ENCODE measurements around the gene NUDT13. TPM values are rescaled to one million over a fixed set of nuclear protein-coding genes. Genes with fewer than 3 reads are reported as not detected.

Gene NUDT13
- polyA plus RNA-seq, 1 donor from 2014 or later, result 1.8 TPM

- Histone ChIP-seq H3K79me2 (replicated peaks; ENCODE audit: insufficient read depth, low read length) (no peaks in the 10 kb centered on the region), H2AFZ (ENCODE audit: low read depth, low read length) (no peak overlapping the region), H3K9me2 (ENCODE audit: insufficient read depth, low read length) (no peaks in the 10 kb centered on the region), H3F3A (ENCODE audit: insufficient read depth, low read length, poor library complexity, severe bottlenecking) (no peaks in the 10 kb centered on the region), H3K4me3 (ENCODE audit: low read length) (no peak overlapping the region), H3K27me3 (ENCODE audit: insufficient read depth, low read depth, low read length) (no peaks in the 10 kb centered on the region), H3K9ac (ENCODE audit: low read length) (no peak overlapping the region), H3K4me2 (ENCODE audit: low read length) (no peak overlapping the region), H3K9me3 (ENCODE audit: low read length) (no peaks in the 10 kb centered on the region), H4K20me1 (ENCODE audit: insufficient read depth) (no peaks in the 10 kb centered on the region), H3K27ac (ENCODE audit: low read length) (no peak overlapping the region), H3K36me3 (ENCODE audit: insufficient read depth, low read length) (peaks cover 5% of the 10 kb centered on the region)
- TF ChIP-seq REST (IDR thresholded peaks at IDR 0.05; ENCODE audit: borderline replicate concordance), result no peak
Observed at GRCh38 chr10:73073627-73074026, 36.6 kb upstream of the NUDT13 start.

GRCh38 chr10:73075829-73076228 lies 34.4 kb upstream of the NUDT13 start:
- no peaks in the 10 kb centered on the region for H4K20me1 ChIP-seq (ENCODE audit: insufficient read depth)
- H3K9ac ChIP-seq (ENCODE audit: low read length), result no peak overlapping the region
- H3F3A ChIP-seq (ENCODE audit: insufficient read depth, low read length, poor library complexity, severe bottlenecking), result no peaks in the 10 kb centered on the region
- H2AFZ ChIP-seq (ENCODE audit: low read depth, low read length), result no peak overlapping the region
- H3K9me3 ChIP-seq (ENCODE audit: low read length), result no peaks in the 10 kb centered on the region
- no peaks in the 10 kb centered on the region for H3K27me3 ChIP-seq (ENCODE audit: insufficient read depth, low read depth, low read length)
- H3K27ac ChIP-seq (ENCODE audit: low read length), result no peak overlapping the region
- TF ChIP-seq POLR2AphosphoS5 (IDR thresholded peaks at IDR 0.05), result no peak
- no peak for TF ChIP-seq EP300 (conservative IDR thresholded peaks at IDR 0.05; ENCODE audit: poor library complexity, severe bottlenecking)
- no peak for TF ChIP-seq MXI1 (conservative IDR thresholded peaks at IDR 0.05; ENCODE audit: poor library complexity, severe bottlenecking)
- TF ChIP-seq CTCF (IDR thresholded peaks at IDR 0.05; ENCODE audit: poor library complexity, severe bottlenecking), result no peak
- no peak for TF ChIP-seq SMC3 (conservative IDR thresholded peaks at IDR 0.05; ENCODE audit: poor library complexity)
- no peak for TF ChIP-seq TAF1 (IDR thresholded peaks at IDR 0.05; ENCODE audit: low read depth)
- no peak for TF ChIP-seq REST (IDR thresholded peaks at IDR 0.05; ENCODE audit: borderline replicate concordance)
- no peak for TF ChIP-seq RAD21 (conservative IDR thresholded peaks at IDR 0.05)
- TF ChIP-seq EZH2 (IDR thresholded peaks at IDR 0.05; ENCODE audit: borderline replicate concordance, insufficient read depth, low read length, poor library complexity, severe bottlenecking), result no peak
- H3K4me2 ChIP-seq (ENCODE audit: low read length), result no peak overlapping the region
- H3K36me3 ChIP-seq (ENCODE audit: insufficient read depth, low read length), result no peaks in the 10 kb centered on the region
- H3K4me3 ChIP-seq (ENCODE audit: low read length), result no peak overlapping the region
- H3K9me2 ChIP-seq (ENCODE audit: insufficient read depth, low read length), result no peaks in the 10 kb centered on the region
- H3K79me2 ChIP-seq (replicated peaks; ENCODE audit: insufficient read depth, low read length), result no peaks in the 10 kb centered on the region

Data from neural cell (in vitro differentiated cells).